IMR-90 (cell line): ENCODE data around the gene TSPAN3. TPM values are rescaled to one million over a fixed set of nuclear protein-coding genes. Genes with fewer than 3 reads are reported as not detected.

ENCODE experiments used
- ATAC-seq: fragments of 200-7000 bp; cut with Tn5 transposase; 2 replicates; pipeline ENCODE4 v1.9.1; 2020; ENCODE audit warnings: low read depth, mild to moderate bottlenecking, moderate library complexity
- BruUV-seq: library from RNA; stranded (reverse); fragments of 400-500 nt; replicated peaks from 2 replicates; lab custom pipeline; 2021; lab: Mats Ljungman, UMichigan
- CTCF ChIA-PET: fragments of 300-600 bp; formaldehyde crosslinking; extraction: SDS; loops from one replicate; lab custom pipeline; 2021; ENCODE audit warnings: antibody characterized with exemption; lab: Yijun Ruan, JAX
- POLR2A ChIA-PET: fragments of 300-600 bp; sonication (Branson Sonifier 250); formaldehyde crosslinking; loops from one replicate; lab custom pipeline; 2022; ENCODE audit warnings: antibody characterized with exemption; ENCODE audit not compliant: unreplicated experiment; lab: Charles Lee
- DNase-seq: peaks from one replicate; pipeline ENCODE4 v3.0.0; 2013
- H2AFZ ChIP-seq: replicated peaks from 2 replicates; pipeline ENCODE3; 2013; ENCODE audit warnings: low read length, mild to moderate bottlenecking; ENCODE audit not compliant: poor library complexity
- H2AK5ac ChIP-seq: 2 replicates; pipeline ENCODE4 v1.6.1; 2013; ENCODE audit warnings: low read depth, low read length, inconsistent platforms
- H2AK9ac ChIP-seq: replicated peaks from 2 replicates; pipeline ENCODE3; 2013; ENCODE audit warnings: mild to moderate bottlenecking, low read depth, low read length, moderate library complexity; ENCODE audit not compliant: poor library complexity
- H2BK120ac ChIP-seq: 2 replicates; pipeline ENCODE4 v1.6.1; 2013; ENCODE audit warnings: low read depth, low read length, inconsistent platforms
- H2BK15ac ChIP-seq: 3 replicates; pipeline ENCODE4 v1.6.1; 2013; ENCODE audit warnings: low read depth, low read length, inconsistent platforms
- H2BK20ac ChIP-seq: 2 replicates; pipeline ENCODE4 v1.6.1; 2013; ENCODE audit warnings: low read depth, mild to moderate bottlenecking, inconsistent platforms, low read length, moderate library complexity
- H2BK5ac ChIP-seq: 2 replicates; pipeline ENCODE4 v1.6.1; 2013; ENCODE audit warnings: mild to moderate bottlenecking, low read depth, low read length, inconsistent platforms; ENCODE audit not compliant: poor library complexity, severe bottlenecking
- H3K14ac ChIP-seq: replicated peaks from 2 replicates; pipeline ENCODE4 v1.6.1; 2013; ENCODE audit warnings: low read depth, low read length, inconsistent platforms
- H3K18ac ChIP-seq: 2 replicates; pipeline ENCODE4 v1.6.1; 2013; ENCODE audit warnings: low read depth, low read length, control low read depth
- H3K23ac ChIP-seq: 2 replicates; pipeline ENCODE4 v1.6.1; 2013; ENCODE audit warnings: low read depth, low read length, inconsistent platforms
- H3K27ac ChIP-seq: 2 replicates; pipeline ENCODE4 v1.5.1; 2013; ENCODE audit warnings: mild to moderate bottlenecking, control low read depth, low read length; ENCODE audit not compliant: insufficient read depth
- H3K27me3 ChIP-seq: 2 replicates; pipeline ENCODE4 v1.6.1; 2013; ENCODE audit warnings: low read length; ENCODE audit not compliant: control insufficient read depth, insufficient read depth
- H3K36me3 ChIP-seq: 2 replicates; pipeline ENCODE4 v1.6.1; 2013; ENCODE audit warnings: low read length, mixed read lengths; ENCODE audit not compliant: control insufficient read depth, insufficient read depth
- H3K4ac ChIP-seq: 2 replicates; pipeline ENCODE4 v1.6.1; 2013; ENCODE audit warnings: low read depth, low read length, inconsistent platforms
- H3K4me1 ChIP-seq: 2 replicates; pipeline ENCODE4 v1.6.1; 2013; ENCODE audit warnings: low read length, mixed read lengths; ENCODE audit not compliant: control insufficient read depth, insufficient read depth
- H3K4me2 ChIP-seq: 2 replicates; pipeline ENCODE4 v1.6.1; 2013; ENCODE audit warnings: low read depth, mild to moderate bottlenecking, control low read depth, low read length, moderate library complexity
- H3K4me3 ChIP-seq: 2 replicates; pipeline ENCODE4 v1.5.1; 2013; ENCODE audit warnings: low read depth, mild to moderate bottlenecking, control low read depth, low read length, moderate library complexity; ENCODE audit not compliant: insufficient read depth
- H3K56ac ChIP-seq: 2 replicates; pipeline ENCODE4 v1.6.1; 2013; ENCODE audit warnings: low read length, inconsistent platforms; ENCODE audit not compliant: insufficient read depth; ENCODE audit errors: extremely low read depth
- H3K79me1 ChIP-seq, 2 experiments: 2 replicates each; pipeline ENCODE4 v1.6.1; 2013; ENCODE audit warnings: low read length in 2 of 2, inconsistent platforms in 1 of 2, low read depth in 1 of 2
- H3K9ac ChIP-seq: 2 replicates; pipeline ENCODE4 v1.6.1; 2013; ENCODE audit warnings: low read depth, low read length, control low read depth
- H3K9me1 ChIP-seq: 2 replicates; pipeline ENCODE4 v1.6.1; 2013; ENCODE audit warnings: low read length, inconsistent platforms; ENCODE audit not compliant: insufficient read depth
- H3K9me3 ChIP-seq: 2 replicates; pipeline ENCODE4 v1.6.1; 2013; ENCODE audit warnings: low read length; ENCODE audit not compliant: control insufficient read depth, insufficient read depth
- H4K20me1 ChIP-seq: 2 replicates; pipeline ENCODE4 v1.6.1; 2013; ENCODE audit warnings: low read length, inconsistent platforms; ENCODE audit not compliant: insufficient read depth
- H4K5ac ChIP-seq: 2 replicates; pipeline ENCODE4 v1.6.1; 2013; ENCODE audit warnings: mild to moderate bottlenecking, low read depth, low read length, control low read depth
- H4K8ac ChIP-seq, 2 experiments: 2 replicates each; pipeline ENCODE4 v1.6.1; 2013; ENCODE audit warnings: low read depth in 2 of 2, low read length in 2 of 2, control low read depth in 1 of 2, inconsistent platforms in 1 of 2
- H4K91ac ChIP-seq: 2 replicates; pipeline ENCODE4 v1.6.1; 2013; ENCODE audit warnings: low read depth, low read length, inconsistent platforms; ENCODE audit not compliant: insufficient read depth
- CEBPB ChIP-seq: IDR thresholded peaks from 2 replicates; pipeline ENCODE4 v1.6.1; 2012; ENCODE audit warnings: low read depth, low read length, improper control_type of control experiment
- CHD1 ChIP-seq: IDR thresholded peaks from 2 replicates; pipeline ENCODE4 v1.6.1; 2012; ENCODE audit warnings: low read depth, low read length, improper control_type of control experiment
- ELK1 ChIP-seq: fragments of 150-350 bp; IDR thresholded peaks from 2 replicates; pipeline ENCODE4 v1.6.1; 2016; ENCODE audit warnings: low read depth, mild to moderate bottlenecking, low read length, moderate library complexity, borderline replicate concordance
- MAFK ChIP-seq: IDR thresholded peaks from 2 replicates; pipeline ENCODE4 v1.6.1; 2012; ENCODE audit warnings: low read depth, low read length, improper control_type of control experiment
- MAZ ChIP-seq: IDR thresholded peaks from 2 replicates; pipeline ENCODE4 v1.6.1; 2012; ENCODE audit warnings: low read depth, mild to moderate bottlenecking, low read length, improper control_type of control experiment, moderate library complexity, borderline replicate concordance
- NFE2L2 ChIP-seq: fragments of 150-350 bp; IDR thresholded peaks from 2 replicates; pipeline ENCODE4 v1.6.1; 2016; ENCODE audit warnings: low read depth, mild to moderate bottlenecking, low read length
- RFX5 ChIP-seq: IDR thresholded peaks from 2 replicates; pipeline ENCODE4 v1.8.0; 2012; ENCODE audit warnings: low read depth, mild to moderate bottlenecking, low read length, moderate library complexity
- WGBS, 2 experiments: methylation state at CpG; one replicate each; pipeline versions ENCODE4 v1.1.5 to v1.1.7; 2013; ENCODE audit warnings: missing lambda C conversion rate in 2 of 2; ENCODE audit not compliant: insufficient read length in 1 of 2; ENCODE audit errors: extremely low coverage in 2 of 2; 5-methylcytosine and 5-hydroxymethylcytosine counted together
- dilution Hi-C: fragments of 300-500 bp; cut with HindIII; formaldehyde crosslinking; loops from one replicate; pipeline ENCODE4 v1.14.3; 2018; ENCODE audit warnings: low sequenced_read_pairs; ENCODE audit not compliant: unreplicated experiment
- in situ Hi-C: fragments of 300-500 bp; cut with MboI; formaldehyde crosslinking; loops from 3 replicates; pipeline ENCODE4 v1.14.3; 2019; ENCODE audit warnings: low sequenced_read_pairs, inconsistent platforms, mixed read lengths
- intact Hi-C: fragments of 100-400 bp; cut with micrococcal nuclease; formaldehyde crosslinking; loops from 2 replicates; pipeline ENCODE4 v1.10.0; 2022
- polyA plus RNA-seq, 3 experiments: library from polyadenylated mRNA; depleted of rRNA; stranded (reverse); fragments of >200 nt; gene quantifications; 2 replicates each; pipeline ENCODE4 v1.2.3, GENCODE V29; 2012; ENCODE audit warnings: low replicate concordance in 1 of 3
- total RNA-seq: library from RNA; depleted of rRNA; stranded (reverse); fragments of >200 nt; gene quantifications from 2 replicates; pipeline ENCODE4 v1.2.3, GENCODE V29; 2012

Gene TSPAN3
- total and polyA plus RNA-seq, 2 of the 4 experiments (the other 2 are of a cell fraction) = 270 to 295 TPM

- TF ChIP-seq RFX5 (no peak), CHD1 (no peak), ELK1 (no peak), MAFK (no peak), CEBPB (no peak), NFE2L2 (no peak), MAZ (no peak)
- in situ Hi-C loops = no loop called here
- Histone ChIP-seq H3K4me2 (no peak overlapping the region), H3K56ac (no peak overlapping the region), H4K20me1 (peaks cover 4% of the 10 kb centered on the region; the same call in 1 of the 2 replicates), H2BK20ac (no peak overlapping the region), H3K9ac (no peak overlapping the region), H2AFZ (no peak overlapping the region), H3K9me1 (peaks cover 8% of the 10 kb centered on the region), H2BK15ac (no peak overlapping the region), H3K18ac (no peak overlapping the region), H2BK120ac (no peak overlapping the region), H3K79me1 (peaks cover 0 to 14% of the 10 kb centered on the region in 2 experiments; a peak in 1 of 4 replicates), H4K91ac (no peak overlapping the region), H4K8ac (no peak overlapping the region), H2AK9ac (no peak overlapping the region), H3K4ac (no peak overlapping the region), H3K23ac (no peak overlapping the region), H4K5ac (no peak overlapping the region), H3K4me1 (0 out of 2 replicates have a peak, but pooled peaks cover 2% of the 10 kb centered on the region), H2AK5ac (no peak overlapping the region), H2BK5ac (no peak overlapping the region), H3K4me3 (no peak overlapping the region), H3K36me3 (peaks cover 8% of the 10 kb centered on the region), H3K14ac (no peak overlapping the region), H3K9me3 (no peaks in the 10 kb centered on the region), H3K27ac (no peak overlapping the region), H3K27me3 (no peaks in the 10 kb centered on the region)
- dilution Hi-C loops = no loop called here
- 86% methylated on average over 5 of the region's 13 CpGs; no CpG with 5 or more reads in 1 of the 2 experiments for WGBS, 2 experiments
- intact Hi-C loops = no loop called here
- DNase-seq (no peak), ATAC-seq (no peak)
- ChIA-PET CTCF (interaction anchor here (1.0 to 1.2 kb wide), 2 partner anchors 68 to 509 kb away, joined by 3 to 6 read pairs; no protein-coding TSS in a partner anchor), POLR2A (no interaction called here)
- BruUV-seq = no TSS peak
These were observed 36.9 kb downstream of the TSPAN3 start for GRCh38 chr15:77033729-77034671.
